ENCODE results near the gene FAM13B.

- no peak for TF ChIP-seq EZH2phosphoT487 (IDR thresholded peaks at IDR 0.05; ENCODE audit: borderline replicate concordance, low read length)
- TF ChIP-seq, protein P1, sequence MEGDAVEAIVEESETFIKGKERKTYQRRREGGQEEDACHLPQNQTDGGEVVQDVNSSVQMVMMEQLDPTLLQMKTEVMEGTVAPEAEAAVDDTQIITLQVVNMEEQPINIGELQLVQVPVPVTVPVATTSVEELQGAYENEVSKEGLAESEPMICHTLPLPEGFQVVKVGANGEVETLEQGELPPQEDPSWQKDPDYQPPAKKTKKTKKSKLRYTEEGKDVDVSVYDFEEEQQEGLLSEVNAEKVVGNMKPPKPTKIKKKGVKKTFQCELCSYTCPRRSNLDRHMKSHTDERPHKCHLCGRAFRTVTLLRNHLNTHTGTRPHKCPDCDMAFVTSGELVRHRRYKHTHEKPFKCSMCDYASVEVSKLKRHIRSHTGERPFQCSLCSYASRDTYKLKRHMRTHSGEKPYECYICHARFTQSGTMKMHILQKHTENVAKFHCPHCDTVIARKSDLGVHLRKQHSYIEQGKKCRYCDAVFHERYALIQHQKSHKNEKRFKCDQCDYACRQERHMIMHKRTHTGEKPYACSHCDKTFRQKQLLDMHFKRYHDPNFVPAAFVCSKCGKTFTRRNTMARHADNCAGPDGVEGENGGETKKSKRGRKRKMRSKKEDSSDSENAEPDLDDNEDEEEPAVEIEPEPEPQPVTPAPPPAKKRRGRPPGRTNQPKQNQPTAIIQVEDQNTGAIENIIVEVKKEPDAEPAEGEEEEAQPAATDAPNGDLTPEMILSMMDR (IDR thresholded peaks at IDR 0.05; ENCODE audit: low read depth, low read length, poor library complexity, severe bottlenecking): no peak
Measured at GRCh38 chr5:138078006-138078643, 45.2 kb upstream of the FAM13B start.

Measured in DOHH2 (cell line).